K562 (cell line): ENCODE measurements around the gene MED15. TPM values are rescaled to one million over a fixed set of nuclear protein-coding genes. Genes with fewer than 3 reads are reported as not detected.

Experiments
- ARNT ChIP-seq, 2 experiments: fragments of 450-650 bp; IDR thresholded peaks; 2 replicates each; pipeline ENCODE4 v1.6.1; 2016; ENCODE audit warnings: mild to moderate bottlenecking in 1 of 2
- BRCA1 ChIP-seq, 2 experiments: fragments of 450-650 bp in 1 of 2; sonication (generic) in 1 of 2; formaldehyde crosslinking in 1 of 2; IDR thresholded peaks; 2 replicates each; pipeline versions ENCODE4 v1.5.0 to v1.6.1; 2017 to 2020; ENCODE audit warnings: mild to moderate bottlenecking in 1 of 2, missing genetic modification reagents in 1 of 2
- CTCF ChIP-seq, 3 experiments: IDR thresholded peaks in 2 of 3; conservative IDR thresholded peaks in 1 of 3; 2 replicates each; pipeline ENCODE4 v1.5.1; 2011 to 2012; ENCODE audit warnings: low read length in 3 of 3, mild to moderate bottlenecking in 3 of 3, control low read depth in 2 of 3, improper control_type of control experiment in 1 of 3, inconsistent platforms in 1 of 3, low read depth in 1 of 3, mixed read lengths in 1 of 3, moderate library complexity in 1 of 3; ENCODE audit not compliant: insufficient read depth in 2 of 3
- DMBX1 ChIP-seq: fragments of 250-450 bp; sonication (Bioruptor Pico); IDR thresholded peaks from 2 replicates; pipeline ENCODE4 v1.8.0; 2022; ENCODE audit warnings: inconsistent platforms, mild to moderate bottlenecking, moderate library complexity, borderline replicate concordance
- FOXP1 ChIP-seq: sonication (generic); formaldehyde crosslinking; IDR thresholded peaks from 2 replicates; pipeline ENCODE4 v1.8.0; 2022; ENCODE audit warnings: mild to moderate bottlenecking, missing genetic modification reagents
- HEY1 ChIP-seq: fragments of 250-450 bp; sonication (Bioruptor Pico); IDR thresholded peaks from 2 replicates; pipeline ENCODE4 v1.5.0; 2020; ENCODE audit warnings: mild to moderate bottlenecking, moderate library complexity, borderline replicate concordance
- KLF10 ChIP-seq: fragments of 250-450 bp; sonication (Bioruptor Pico); IDR thresholded peaks from 2 replicates; pipeline ENCODE4 v1.6.1; 2021; ENCODE audit warnings: matching md5 sums
- SNIP1 ChIP-seq: fragments of 450-650 bp; IDR thresholded peaks from 2 replicates; pipeline ENCODE4 v1.7.1; 2017; ENCODE audit warnings: low read depth, mild to moderate bottlenecking
- TCF3 ChIP-seq: sonication (generic); formaldehyde crosslinking; IDR thresholded peaks from 2 replicates; pipeline ENCODE4 v1.4.0; 2020; ENCODE audit warnings: mild to moderate bottlenecking, missing genetic modification reagents
- TCFL5 ChIP-seq: fragments of 250-450 bp; sonication (Bioruptor Pico); conservative IDR thresholded peaks from 2 replicates; pipeline ENCODE4 v1.6.1; 2021; ENCODE audit warnings: mild to moderate bottlenecking, moderate library complexity, matching md5 sums
- THRB ChIP-seq: fragments of 450-650 bp; formaldehyde crosslinking; conservative IDR thresholded peaks from 2 replicates; pipeline ENCODE4 v1.4.0; 2022; ENCODE audit warnings: mild to moderate bottlenecking, missing genetic modification characterization
- TOE1 ChIP-seq, 2 experiments: fragments of 450-650 bp in 1 of 2; sonication (generic) in 1 of 2; formaldehyde crosslinking in 1 of 2; IDR thresholded peaks; 2 replicates each; pipeline versions ENCODE4 v1.7.1 to v1.8.0; 2016 to 2022; ENCODE audit warnings: borderline replicate concordance in 2 of 2, mild to moderate bottlenecking in 2 of 2, antibody characterized with exemption in 1 of 2, inconsistent platforms in 1 of 2, low read depth in 1 of 2, missing genetic modification reagents in 1 of 2, moderate library complexity in 1 of 2
- USF2 ChIP-seq: sonication (generic); formaldehyde crosslinking; IDR thresholded peaks from 2 replicates; pipeline ENCODE4 v1.5.0; 2020; ENCODE audit warnings: missing genetic modification reagents
- ZBTB34 ChIP-seq: fragments of 250-450 bp; sonication (Bioruptor Pico); IDR thresholded peaks from 2 replicates; pipeline ENCODE4 v1.8.0; 2021; ENCODE audit warnings: mild to moderate bottlenecking, moderate library complexity
- ZBTB9 ChIP-seq: fragments of 450-650 bp; formaldehyde crosslinking; IDR thresholded peaks from 2 replicates; pipeline ENCODE4 v1.4.0; 2020; ENCODE audit warnings: mild to moderate bottlenecking, moderate library complexity
- ZNF41 ChIP-seq: fragments of 250-450 bp; sonication (Bioruptor Pico); conservative IDR thresholded peaks from 2 replicates; pipeline ENCODE4 v1.4.0; 2020; ENCODE audit warnings: mild to moderate bottlenecking
- ZNF511 ChIP-seq: sonication (generic); formaldehyde crosslinking; IDR thresholded peaks from 2 replicates; pipeline ENCODE4 v1.8.0; 2022; ENCODE audit warnings: mild to moderate bottlenecking, missing genetic modification reagents
- ZNF76 ChIP-seq: fragments of 250-450 bp; sonication (Bioruptor Pico); IDR thresholded peaks from 2 replicates; pipeline ENCODE4 v1.4.0; 2020; ENCODE audit warnings: mild to moderate bottlenecking, moderate library complexity, borderline replicate concordance
- polyA plus RNA-seq, 8 experiments: library from polyadenylated mRNA; depleted of rRNA in 4 of 8; stranded (reverse) in 5 of 8; unstranded in 3 of 8; fragments of >200 nt; fragmentation: Nextera tagmentation in 2 of 8; fragmentation: Illumina TruSeq in 1 of 8; extraction: Ambion mirVana in 2 of 8; extraction: Trizol in 1 of 8; gene quantifications; 2 replicates each; pipeline versions ENCODE4 v1.2.1 to v1.2.3, GENCODE V29; 2011 to 2014; ENCODE audit warnings: inconsistent platforms in 1 of 8, missing spikeins in 1 of 8
- total RNA-seq, 7 experiments: library from RNA; depleted of rRNA in 6 of 7; stranded (reverse); fragments of >200 nt in 6 of 7; fragmentation: Illumina TruSeq in 2 of 7; extraction: Trizol in 2 of 7; gene quantifications; 2 replicates each; pipeline versions ENCODE4 v1.2.1 to v1.2.3, GENCODE V29; 2011 to 2021; ENCODE audit warnings: low replicate concordance in 1 of 7

The MED15 gene
- total and polyA plus RNA-seq, 9 of the 15 experiments (the other 6 are each of a cell fraction or from before 2014, with no cell fraction given), result 4.0 to 271 (median 60.1) TPM

GRCh38 chr22:20581503-20582170, 74.2 kb downstream of the MED15 start (continued):
- TF ChIP-seq ZBTB34 (CRISPR knock-in tag) (no peak), TCFL5 (CRISPR knock-in tag) (no peak), SNIP1 (no peak), KLF10 (no peak), HEY1 (CRISPR knock-in tag) (no peak), BRCA1 (IDR thresholded peaks at IDR 0.05) (no peak), BRCA1 (CRISPR knock-in tag; IDR thresholded peaks at IDR 0.05) (no peak), USF2 (CRISPR knock-in tag) (no peak; the same call in 1 of the 2 replicates), ZNF511 (CRISPR knock-in tag) (no peak), TCF3 (no peak), ZBTB9 (no peak), ZNF41 (CRISPR knock-in tag) (no peak), TOE1 (IDR thresholded peaks at IDR 0.05; ENCODE audit: borderline replicate concordance) (no peak), TOE1 (CRISPR knock-in tag; IDR thresholded peaks at IDR 0.05; ENCODE audit: borderline replicate concordance, low read depth) (no peak), CTCF (IDR thresholded peaks at IDR 0.05 in 2 of 3, conservative IDR thresholded peaks at IDR 0.05 in 1 of 3; ENCODE audit: insufficient read depth in 2 of 3, low read depth in 1 of 3, low read length in 3 of 3) (peak in 1 of 3 experiments; percentile 36; a peak in 1 of 6 replicates), ZNF76 (CRISPR knock-in tag) (0 out of 2 replicates have a peak, but pooled peaks have one; percentile 8), FOXP1 (CRISPR knock-in tag) (0 out of 2 replicates have a peak, but pooled peaks have one; percentile 51), THRB (CRISPR knock-in tag) (no peak), DMBX1 (CRISPR knock-in tag) (no peak), ARNT (IDR thresholded peaks at IDR 0.05) (no peak)
